Ovary (tissue), 9 donors: ENCODE results near the gene CRLF3. TPM values are rescaled to one million over a fixed set of nuclear protein-coding genes. Genes with fewer than 3 reads are reported as not detected.
"Not testable (repeated sequence)": the region's sequence is repeated elsewhere in the genome, so short reads cannot be mapped to it uniquely, and the experiment has no call there.

ENCODE experiments used
- DNase-seq, 5 donors: peaks; one replicate each; pipeline ENCODE4 v3.0.0-alpha.2; 2019 to 2020
- H3K27ac ChIP-seq, 2 donors: fragments of 200-600 bp; one replicate each; pipeline versions ENCODE4 v1.5.1 to v1.8.0; 2019 to 2022
- H3K27me3 ChIP-seq: fragments of 200-600 bp; one replicate; pipeline ENCODE4 v1.8.0; 2022
- H3K36me3 ChIP-seq: fragments of 200-600 bp; sonication (generic); one replicate; pipeline ENCODE4 v1.5.1; 2019
- H3K4me1 ChIP-seq: one replicate; pipeline ENCODE4 v1.8.1; 2013; ENCODE audit warnings: mild to moderate bottlenecking, moderate library complexity; ENCODE audit not compliant: insufficient read depth
- H3K4me3 ChIP-seq: fragments of 200-600 bp; sonication (generic); one replicate; pipeline ENCODE4 v1.5.1; 2017
- H3K9me3 ChIP-seq, 2 donors: fragments of 200-600 bp in 1 of 2; sonication (generic) in 1 of 2; one replicate each; pipeline versions ENCODE4 v1.5.1 to v1.8.1; 2013 to 2019; ENCODE audit warnings: mild to moderate bottlenecking in 1 of 2, moderate library complexity in 1 of 2
- CTCF ChIP-seq, 3 donors: fragments of 450-650 bp in 2 of 3; fragments of 200-600 bp in 1 of 3; IDR thresholded peaks; one replicate each; pipeline versions ENCODE4 v1.5.1 to v1.8.0; 2016 to 2022; ENCODE audit warnings: antibody characterized with exemption in 3 of 3, mild to moderate bottlenecking in 1 of 3
- POLR2A ChIP-seq: fragments of 450-650 bp; IDR thresholded peaks from one replicate; pipeline ENCODE4 v1.6.1; 2017; ENCODE audit warnings: antibody characterized with exemption, mild to moderate bottlenecking, moderate library complexity
- WGBS, 3 donors: extraction: QIAGEN DNeasy Blood & Tissue Kit in 1 of 3; methylation state at CpG; one replicate each; pipeline versions ENCODE4 v1.1.5 to v1.1.7; 2013 to 2017; 5-methylcytosine and 5-hydroxymethylcytosine counted together
- intact Hi-C, 4 donors: fragments of 100-400 bp; cut with DNase I; formaldehyde crosslinking; loops; one replicate each; pipeline versions ENCODE4 v1.11.0 to v1.15.1; 2022 to 2023
- polyA plus RNA-seq, 2 donors: library from polyadenylated mRNA; stranded (reverse); fragments of 200-250 nt in 1 of 2; fragments of 350-450 nt in 1 of 2; fragmentation: Illumina TruSeq in 1 of 2; extraction: RNeasy Lipid Tissue Mini Kit (QIAGEN cat#74804) in 1 of 2; gene quantifications; one replicate each; pipeline ENCODE4 v1.2.3, GENCODE V29; 2013 to 2014
- total RNA-seq, 7 donors: library from RNA; depleted of rRNA in 2 of 7; stranded (reverse); fragments of >200 nt in 2 of 7; fragmentation: NEBNext Ultra II Directional in 3 of 7; extraction: Animal tissue kit (Norgen Biotek cat#: 25700) in 3 of 7; gene quantifications; one replicate each; pipeline versions ENCODE4 v1.1.0 to v1.2.4, GENCODE V29; 2016 to 2023
- donor health status: DM: no; HTN: no; CAD: no; lungs with moderate emphysema.
- donor health status: DM: no; HTN: no; CAD: no.
- donor health status: Bipolar disorder and iron deficiency.
- donor health status: DM: yes; HTN: yes; CAD: no.
- donor health status: DM: no; HTN: no; CAD: no.
- donor health status: DM: yes; HTN: yes; CAD: no.

CRLF3 gene
- total and polyA plus RNA-seq, 9 donors: 4.3 to 8.4 (median 7.0) TPM

GRCh38 chr17:30761060-30761459 is 63.4 kb downstream of the CRLF3 start:
- H3K27me3 ChIP-seq: no peaks in the 10 kb centered on the region
- no peak overlapping the region for H3K4me3 ChIP-seq
- H3K4me1 ChIP-seq: no peaks in the 10 kb centered on the region
- DNase-seq: no peak
- no peaks in the 10 kb centered on the region for H3K9me3 ChIP-seq
- intact Hi-C loops: no loop called here
- no peak for TF ChIP-seq POLR2A
- TF ChIP-seq CTCF (IDR thresholded peaks at IDR 0.05): no peak
- H3K27ac ChIP-seq: no peak overlapping the region
- no peaks in the 10 kb centered on the region for H3K36me3 ChIP-seq

- intact Hi-C loops, H3K36me3 ChIP-seq, H3K27ac ChIP-seq, DNase-seq, H3K9me3 ChIP-seq, H3K4me3 ChIP-seq, H3K4me1 ChIP-seq, H3K27me3 ChIP-seq: not testable (repeated sequence)
- 92 to 97% (median 95%) methylated on average over 10 of the region's 10 CpGs for WGBS, 3 donors
Observed at GRCh38 chr17:30753291-30753690, 71.2 kb downstream of the CRLF3 start.

- DNase-seq, H3K9me3 ChIP-seq, H3K27me3 ChIP-seq, intact Hi-C loops, H3K36me3 ChIP-seq, H3K27ac ChIP-seq, H3K4me3 ChIP-seq, H3K4me1 ChIP-seq: not testable (repeated sequence)
- WGBS, 3 donors: 86 to 93% (median 87%) methylated on average over 11 of the region's 11 CpGs
Observed at GRCh38 chr17:30750982-30751381, 73.5 kb downstream of the CRLF3 start.

- 95 to 100% (median 98%) methylated on average over 4 of the region's 4 CpGs for whole genome bisulfite sequencing, 3 donors
Observed at GRCh38 chr17:30747621-30748020, 76.9 kb downstream of the CRLF3 start.

GRCh38 chr17:30742669-30743068 is 81.8 kb downstream of the CRLF3 start:
- H3K27me3 ChIP-seq, intact Hi-C loops, H3K4me1 ChIP-seq, H3K9me3 ChIP-seq, H3K4me3 ChIP-seq, DNase-seq, H3K36me3 ChIP-seq, H3K27ac ChIP-seq: not testable (repeated sequence)
- 0 to 11% (median 2%) methylated on average over 1 of the region's 1 CpG for WGBS, 3 donors

More at GRCh38 chr17:30747621-30748020, 76.9 kb downstream of the CRLF3 start:
- H3K4me3 ChIP-seq, H3K4me1 ChIP-seq, H3K36me3 ChIP-seq, H3K27me3 ChIP-seq, H3K9me3 ChIP-seq, intact Hi-C loops, H3K27ac ChIP-seq: not testable (repeated sequence)
- DNase-seq: peak in 1 of 5 donors; percentile 5

- intact Hi-C loops, H3K27me3 ChIP-seq, H3K27ac ChIP-seq, H3K4me3 ChIP-seq, H3K4me1 ChIP-seq, H3K36me3 ChIP-seq, H3K9me3 ChIP-seq: not testable (repeated sequence)
- peak in 1 of 5 donors; percentile 10 for DNase-seq
- 92 to 95% (median 94%) methylated on average over 18 of the region's 18 CpGs for WGBS, 3 donors
Observed at GRCh38 chr17:30736371-30736770, 88.1 kb downstream of the CRLF3 start.

- H3K4me1 ChIP-seq, H3K27ac ChIP-seq, H3K27me3 ChIP-seq, H3K4me3 ChIP-seq, intact Hi-C loops, H3K9me3 ChIP-seq, H3K36me3 ChIP-seq: not testable (repeated sequence)
- peak in 1 of 5 donors; percentile 3 for DNase-seq
- 77 to 86% (median 84%) methylated on average over 5 of the region's 5 CpGs for WGBS, 3 donors
Observed at GRCh38 chr17:30735644-30736043, 88.8 kb downstream of the CRLF3 start.

GRCh38 chr17:30735206-30735605 is 89.3 kb downstream of the CRLF3 start:
- not testable (repeated sequence) for H3K27me3 ChIP-seq
- WGBS, 3 donors: 93 to 96% (median 94%) methylated on average over 9 of the region's 9 CpGs

GRCh38 chr17:30734153-30734552 is 90.3 kb downstream of the CRLF3 start:
- H3K36me3 ChIP-seq, H3K4me3 ChIP-seq, H3K27me3 ChIP-seq, H3K9me3 ChIP-seq, H3K4me1 ChIP-seq, H3K27ac ChIP-seq, intact Hi-C loops: not testable (repeated sequence)
- peak in 1 of 5 donors; percentile 20 for DNase-seq
- 90 to 93% (median 92%) methylated on average over 14 of the region's 14 CpGs for WGBS, 3 donors

More at GRCh38 chr17:30735206-30735605, 89.3 kb downstream of the CRLF3 start:
- H3K36me3 ChIP-seq, H3K9me3 ChIP-seq, H3K4me3 ChIP-seq, H3K27ac ChIP-seq, H3K4me1 ChIP-seq, intact Hi-C loops: not testable (repeated sequence)
- DNase-seq: peak in 1 of 5 donors; percentile 11
